Progenitor cell of endocrine pancreas (in vitro differentiated cells): ENCODE measurements around the gene ACAA1. TPM values are rescaled to one million over a fixed set of nuclear protein-coding genes. Genes with fewer than 3 reads are reported as not detected.

Experiments used
- DNase-seq: peaks from one replicate; pipeline ENCODE4 v3.0.0; 2021; ENCODE audit warnings: low spot score; ENCODE audit not compliant: unreplicated experiment
- H3K27ac Mint-ChIP-seq: 2 replicates; pipeline ENCODE4 v1.8.0; 2021; ENCODE audit warnings: mild to moderate bottlenecking, moderate library complexity, mixed read lengths
- H3K27me3 Mint-ChIP-seq: 2 replicates; pipeline ENCODE4 v1.8.0; 2021; ENCODE audit warnings: mixed read lengths
- H3K36me3 Mint-ChIP-seq: 2 replicates; pipeline ENCODE4 v1.8.0; 2022; ENCODE audit warnings: mixed read lengths; ENCODE audit not compliant: insufficient read depth
- H3K4me1 Mint-ChIP-seq: 2 replicates; pipeline ENCODE4 v1.8.0; 2021; ENCODE audit warnings: low read depth, mixed read lengths
- H3K4me3 Mint-ChIP-seq: 2 replicates; pipeline ENCODE4 v1.8.0; 2021; ENCODE audit warnings: low read depth, mild to moderate bottlenecking, moderate library complexity, mixed read lengths
- H3K9me3 Mint-ChIP-seq: 2 replicates; pipeline ENCODE4 v1.8.0; 2021; ENCODE audit warnings: low read depth, mixed read lengths
- CTCF ChIP-seq: fragments of 200-600 bp; sonication (generic); IDR thresholded peaks from one replicate; pipeline ENCODE4 v1.5.0; 2021; ENCODE audit warnings: antibody characterized with exemption, mild to moderate bottlenecking; ENCODE audit not compliant: unreplicated experiment
- total RNA-seq: library from RNA; stranded (reverse); gene quantifications from 2 replicates; pipeline ENCODE4 v1.2.1, GENCODE V29; 2021

ACAA1 gene
- total RNA-seq, 1 donor from 2014 or later = 97.8 TPM

DNA sequence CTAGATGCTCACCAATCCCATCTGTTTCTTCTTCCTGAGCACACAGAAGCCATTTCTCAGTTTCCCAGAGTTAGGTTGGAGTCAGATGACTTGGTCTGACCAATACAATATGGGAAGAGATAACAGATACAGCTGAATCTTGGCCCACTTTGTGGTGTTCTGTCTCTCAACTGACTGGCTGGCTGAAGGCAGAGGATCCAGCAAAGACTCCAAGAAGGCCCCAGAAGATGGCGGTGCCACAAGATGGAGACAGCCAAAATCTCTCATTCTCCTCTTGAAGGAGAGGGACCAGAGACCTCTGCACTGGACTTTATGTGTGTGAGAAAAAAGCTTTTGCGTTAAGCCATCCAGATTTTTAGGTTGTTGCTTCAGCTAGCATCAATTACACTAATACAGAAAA is 20.2 kb upstream of the ACAA1 start:
- H3K27me3 Mint-ChIP-seq = no peaks in the 10 kb centered on the region
- H3K4me3 Mint-ChIP-seq = no peak overlapping the region
- no peak for TF ChIP-seq CTCF
- H3K27ac Mint-ChIP-seq = no peak overlapping the region
- no peak for DNase-seq
- H3K4me1 Mint-ChIP-seq = no peaks in the 10 kb centered on the region
- H3K36me3 Mint-ChIP-seq = no peaks in the 10 kb centered on the region
- no peaks in the 10 kb centered on the region for H3K9me3 Mint-ChIP-seq

GRCh38 chr3:38155825-38156224 is 18.9 kb upstream of the ACAA1 start:
- H3K27ac Mint-ChIP-seq = no peak overlapping the region
- DNase-seq = no peak
- H3K36me3 Mint-ChIP-seq = no peaks in the 10 kb centered on the region
- H3K4me3 Mint-ChIP-seq = no peak overlapping the region
- TF ChIP-seq CTCF = no peak
- no peaks in the 10 kb centered on the region for H3K4me1 Mint-ChIP-seq
- no peaks in the 10 kb centered on the region for H3K9me3 Mint-ChIP-seq
- no peaks in the 10 kb centered on the region for H3K27me3 Mint-ChIP-seq

DNA sequence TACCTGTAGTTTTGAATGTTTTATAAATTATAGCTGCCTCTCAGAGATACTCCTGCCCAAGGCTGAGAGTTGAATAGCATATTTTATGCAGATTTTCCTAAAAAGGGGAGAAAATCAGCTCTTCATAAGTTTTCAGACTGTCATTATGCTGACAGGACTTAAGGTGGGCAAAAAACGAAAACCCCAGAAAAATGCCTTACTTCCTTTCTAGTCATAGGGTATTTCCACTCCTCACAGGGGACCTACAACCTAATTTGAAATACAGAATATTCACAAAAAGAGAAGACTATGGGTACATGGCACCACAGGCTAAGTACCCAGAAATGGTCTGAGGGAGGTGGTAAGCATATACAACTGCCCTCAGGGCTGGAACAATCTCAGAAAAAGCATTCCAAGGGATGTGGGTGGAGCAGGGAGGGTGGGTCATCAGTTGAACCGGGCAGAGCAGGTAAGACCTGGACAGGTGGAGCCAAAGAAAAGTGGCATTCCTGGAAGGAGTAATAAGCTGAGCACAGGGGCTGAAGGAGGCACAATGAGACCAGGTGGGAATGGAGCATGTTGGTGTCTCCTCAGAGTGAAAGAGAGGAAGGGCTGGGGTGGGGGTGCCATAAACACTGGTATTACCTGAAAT is 17.8 kb upstream of the ACAA1 start:
- no peaks in the 10 kb centered on the region for H3K4me1 Mint-ChIP-seq
- H3K4me3 Mint-ChIP-seq = no peak overlapping the region
- no peak for TF ChIP-seq CTCF
- H3K27ac Mint-ChIP-seq = no peak overlapping the region
- no peak for DNase-seq
- H3K36me3 Mint-ChIP-seq = no peaks in the 10 kb centered on the region
- H3K27me3 Mint-ChIP-seq = no peaks in the 10 kb centered on the region
- H3K9me3 Mint-ChIP-seq = no peaks in the 10 kb centered on the region

DNA sequence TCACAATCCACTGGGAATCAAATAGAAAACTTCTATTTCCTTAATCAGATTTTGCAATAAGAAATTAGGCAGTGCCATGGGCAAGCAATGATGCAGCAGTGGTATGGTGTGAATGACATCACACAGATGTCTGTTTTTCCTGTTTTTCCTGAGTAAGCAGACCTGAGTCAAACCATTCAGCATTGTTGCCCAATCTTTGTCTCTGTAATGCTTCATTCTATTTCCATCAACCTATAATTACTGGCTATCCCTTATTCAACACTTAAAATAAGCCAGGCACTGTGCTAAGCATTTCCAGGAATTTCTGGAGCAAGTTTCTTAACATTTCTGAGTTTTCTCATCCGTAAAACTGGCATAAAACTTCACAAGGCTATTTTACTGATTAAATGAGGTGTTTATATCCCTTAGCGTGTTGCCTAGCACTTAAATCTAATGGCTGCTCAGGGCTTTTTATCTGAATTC is 17.1 kb upstream of the ACAA1 start:
- Mint-ChIP-seq H3K9me3 (no peaks in the 10 kb centered on the region), H3K36me3 (no peaks in the 10 kb centered on the region), H3K27me3 (no peaks in the 10 kb centered on the region), H3K4me3 (no peak overlapping the region), H3K27ac (no peak overlapping the region), H3K4me1 (no peaks in the 10 kb centered on the region)
- no peak for TF ChIP-seq CTCF
- DNase-seq = no peak

DNA sequence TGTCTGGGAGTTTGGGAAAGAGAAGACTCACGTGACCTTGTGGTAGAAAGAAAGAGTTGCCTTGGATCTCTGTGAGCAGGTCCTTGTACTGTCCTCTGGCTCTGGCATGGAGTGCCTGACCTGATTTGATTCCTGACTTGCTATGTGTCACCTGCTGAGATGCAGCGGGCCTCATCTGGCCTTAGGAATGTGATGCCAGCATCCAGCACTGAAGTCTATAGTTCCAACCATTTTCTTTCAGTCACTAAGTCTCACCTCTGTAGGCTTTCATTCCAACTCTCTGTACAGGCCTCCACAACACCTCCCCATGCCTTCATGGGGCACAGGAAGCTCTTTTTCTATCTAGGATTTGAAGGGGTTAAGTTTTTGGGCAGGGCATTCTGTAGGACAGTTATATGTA is 16.3 kb upstream of the ACAA1 start:
- no peaks in the 10 kb centered on the region for H3K4me1 Mint-ChIP-seq
- H3K27ac Mint-ChIP-seq = no peak overlapping the region
- no peaks in the 10 kb centered on the region for H3K9me3 Mint-ChIP-seq
- H3K27me3 Mint-ChIP-seq = no peaks in the 10 kb centered on the region
- no peaks in the 10 kb centered on the region for H3K36me3 Mint-ChIP-seq
- DNase-seq = no peak
- H3K4me3 Mint-ChIP-seq = no peak overlapping the region
- no peak for TF ChIP-seq CTCF
